Measurements from ENCODE around the gene BMERB1.

The BMERB1 gene

DNA sequence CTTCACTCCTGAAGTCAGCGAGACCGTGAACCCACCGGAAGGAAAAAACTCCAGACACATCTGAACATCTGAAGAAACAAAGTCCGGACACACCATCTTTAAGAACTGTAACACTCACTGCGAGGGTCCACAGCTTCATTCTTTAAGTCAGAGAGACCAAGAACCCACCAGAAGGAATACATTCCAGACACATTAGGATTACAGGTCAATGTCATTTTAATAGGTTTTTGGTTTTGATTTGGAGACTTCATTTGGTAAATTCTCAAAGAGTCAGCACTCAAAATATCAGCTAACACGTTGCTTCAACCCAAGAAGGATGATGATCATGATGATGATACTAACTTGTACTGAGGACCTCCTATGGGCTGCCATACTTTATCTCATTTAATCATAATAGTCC, 7.6 kb upstream of the BMERB1 start:
- no peak for TF ChIP-seq GATA3 (IDR thresholded peaks at IDR 0.05; ENCODE audit: low read depth, low read length)
- TF ChIP-seq GATA2 (IDR thresholded peaks at IDR 0.05; ENCODE audit: low read depth, low read length) = no peak

DNA sequence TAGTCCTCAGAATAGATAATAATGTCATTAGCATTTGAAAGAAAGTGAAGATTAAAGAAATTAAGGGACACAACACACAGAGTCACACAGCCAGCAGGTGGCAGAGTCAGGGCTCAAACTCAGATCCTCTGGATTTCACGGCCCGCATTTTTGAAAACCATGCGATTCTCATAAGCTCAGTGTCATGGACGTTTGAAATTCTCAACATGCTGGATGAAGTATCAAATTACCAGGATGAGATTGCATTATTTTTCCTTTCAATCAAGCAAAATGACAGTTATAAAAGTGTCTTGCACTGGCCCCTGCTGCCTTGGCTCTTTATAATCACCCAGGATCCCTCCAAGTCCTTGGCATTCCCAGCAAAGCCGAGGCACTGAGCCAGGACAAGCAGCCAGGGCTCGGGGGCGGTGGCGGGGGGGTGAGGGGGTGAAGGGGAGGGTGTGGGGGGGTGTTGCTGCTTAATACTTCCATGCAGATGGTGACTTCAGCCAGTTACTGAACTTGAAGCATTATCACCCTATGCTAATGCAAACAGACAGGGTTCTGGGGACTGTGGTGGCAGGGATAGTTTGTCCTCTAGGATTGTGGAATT, 6.6 kb upstream of the BMERB1 start:
- TF ChIP-seq GATA3 (IDR thresholded peaks at IDR 0.05; ENCODE audit: low read depth, low read length) (no peak), GATA2 (IDR thresholded peaks at IDR 0.05; ENCODE audit: low read depth, low read length) (no peak)

DNA sequence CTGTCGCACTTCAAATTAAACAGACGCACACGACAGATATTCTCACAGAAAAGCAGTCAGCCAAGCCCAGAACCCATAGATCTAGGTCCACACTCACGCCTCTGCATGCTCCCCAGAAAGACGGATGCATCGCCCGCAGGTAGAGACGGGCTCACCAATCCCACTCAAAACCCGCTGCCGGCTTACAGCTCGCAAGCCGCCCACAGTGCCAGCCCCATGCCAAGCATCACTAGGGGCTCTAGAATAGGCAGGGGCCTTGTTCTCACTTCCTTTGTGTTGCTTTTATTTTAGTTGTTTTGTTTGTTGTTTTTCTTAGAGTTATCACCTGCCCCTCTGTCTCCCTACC, 336 bp upstream of the BMERB1 start:
- TF ChIP-seq GATA2 (IDR thresholded peaks at IDR 0.05; ENCODE audit: low read depth, low read length) = no peak
- TF ChIP-seq GATA3 (IDR thresholded peaks at IDR 0.05; ENCODE audit: low read depth, low read length) = no peak

DNA sequence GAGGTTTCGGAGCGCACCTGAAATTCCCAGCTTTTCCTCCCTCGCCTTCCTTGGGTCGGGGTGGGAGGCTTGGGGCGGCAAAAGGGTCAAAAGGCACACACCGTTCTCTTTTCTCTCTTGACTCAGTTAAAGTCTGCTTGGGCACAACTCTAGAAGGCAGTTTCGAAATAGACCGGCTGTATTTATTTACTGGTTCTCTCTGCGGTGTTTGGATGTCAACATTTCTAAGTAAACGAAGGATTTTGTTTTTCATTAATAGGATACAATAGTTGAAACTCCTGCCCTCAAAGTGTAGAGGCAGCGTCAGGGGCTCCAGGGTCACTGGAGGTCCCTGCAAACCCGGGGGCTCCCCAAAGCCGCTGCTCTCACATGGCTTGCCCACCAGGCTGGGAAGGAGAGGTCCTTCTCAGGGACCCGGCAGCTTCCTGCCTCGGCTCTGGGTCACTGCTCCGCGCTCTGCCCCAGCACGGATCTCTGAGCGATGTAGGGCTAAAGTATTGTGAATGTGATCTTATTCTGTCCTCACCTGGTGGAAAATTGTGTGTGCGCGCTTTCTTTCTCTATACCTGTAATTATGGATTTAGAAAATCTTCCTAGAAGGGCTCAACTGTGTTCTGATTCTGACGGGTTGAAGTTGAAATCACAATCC, 952 bp downstream of the BMERB1 start:
- TF ChIP-seq GATA2 (IDR thresholded peaks at IDR 0.05; ENCODE audit: low read depth, low read length) (no peak), GATA3 (IDR thresholded peaks at IDR 0.05; ENCODE audit: low read depth, low read length) (no peak)

DNA sequence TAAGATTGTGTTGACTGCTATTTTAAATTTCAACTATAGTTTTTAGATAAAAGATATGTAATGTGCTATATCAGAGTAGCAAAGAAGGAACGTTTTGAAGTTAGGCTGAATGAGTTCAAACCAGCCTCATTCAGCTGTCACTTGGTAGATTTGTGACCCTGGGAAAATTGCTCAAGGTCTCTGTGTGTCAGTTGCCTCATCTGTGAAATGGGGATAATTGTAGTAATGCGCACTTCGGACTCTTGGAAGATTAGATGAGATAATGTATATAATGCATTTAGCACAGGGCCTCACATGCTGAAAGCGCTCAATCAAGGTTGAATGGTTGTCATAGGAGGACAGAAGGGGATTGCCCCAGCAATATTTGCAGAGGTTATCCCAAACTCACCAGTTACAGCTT, 4.7 kb downstream of the BMERB1 start:
- no peak for TF ChIP-seq GATA2 (IDR thresholded peaks at IDR 0.05; ENCODE audit: low read depth, low read length)
- no peak for TF ChIP-seq GATA3 (IDR thresholded peaks at IDR 0.05; ENCODE audit: low read depth, low read length)

DNA sequence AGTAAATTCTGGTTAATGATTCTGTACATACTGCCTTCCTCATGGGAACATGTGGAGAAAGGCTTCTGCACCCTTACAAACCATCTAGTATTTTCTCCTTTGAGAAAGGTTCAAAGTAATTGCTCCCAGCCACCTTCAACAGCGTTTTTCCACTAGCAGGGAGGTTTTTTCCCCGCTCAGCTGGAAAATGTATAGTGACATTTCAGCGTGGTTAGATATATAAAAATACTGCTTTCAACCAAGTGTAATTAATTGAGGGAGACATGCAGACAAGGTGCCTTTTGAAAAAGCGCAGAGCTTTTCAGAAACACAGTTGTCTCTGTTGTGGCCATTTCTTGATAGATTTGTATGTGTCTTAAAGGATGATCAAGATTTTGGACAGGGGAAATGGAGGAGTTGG, 5.1 kb downstream of the BMERB1 start:
- TF ChIP-seq GATA2 (IDR thresholded peaks at IDR 0.05; ENCODE audit: low read depth, low read length) = no peak
- TF ChIP-seq GATA3 (IDR thresholded peaks at IDR 0.05; ENCODE audit: low read depth, low read length) = no peak

DNA sequence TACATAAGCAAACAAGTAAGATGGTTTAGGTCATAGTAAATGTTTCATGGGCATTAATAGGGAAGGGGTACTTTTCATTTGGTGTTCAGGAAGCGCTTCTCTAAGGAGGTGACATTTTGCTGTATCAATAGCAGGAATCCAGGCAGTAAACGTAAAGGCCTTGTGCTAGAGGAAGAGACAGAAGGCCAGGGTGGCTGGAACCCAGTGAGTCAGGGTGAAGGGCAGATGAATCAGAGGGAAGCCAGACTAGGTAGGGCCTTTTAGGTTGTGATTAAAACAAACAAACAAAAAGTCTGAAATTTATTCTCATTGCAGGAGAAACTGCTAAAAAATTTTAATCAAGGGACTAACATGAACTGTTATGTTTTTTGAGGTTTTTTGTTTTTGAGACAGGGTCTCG, 6.5 kb downstream of the BMERB1 start:
- TF ChIP-seq GATA3 (IDR thresholded peaks at IDR 0.05; ENCODE audit: low read depth, low read length) (no peak), GATA2 (IDR thresholded peaks at IDR 0.05; ENCODE audit: low read depth, low read length) (no peak)

DNA sequence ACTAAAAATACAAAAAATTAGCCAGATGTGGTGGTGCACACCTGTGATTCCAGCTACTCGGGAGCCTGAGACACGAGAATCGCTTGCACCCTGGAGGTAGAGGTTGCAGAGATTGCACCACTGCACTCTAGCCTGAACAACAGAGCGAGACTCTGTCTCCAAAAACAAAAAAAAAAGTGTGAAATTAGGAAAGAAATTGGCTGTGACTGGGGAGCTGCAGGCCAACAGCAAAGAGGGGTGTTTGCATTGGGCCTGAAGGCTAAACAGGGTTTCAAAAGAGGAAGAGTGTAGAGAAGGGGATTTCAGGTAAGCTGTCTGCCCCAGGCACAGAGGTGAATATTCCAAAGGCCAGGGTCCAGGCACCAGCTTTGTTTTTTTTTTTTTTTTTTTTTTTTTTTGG, 9.4 kb downstream of the BMERB1 start:
- no peak for TF ChIP-seq GATA3 (IDR thresholded peaks at IDR 0.05; ENCODE audit: low read depth, low read length)
- no peak for TF ChIP-seq GATA2 (IDR thresholded peaks at IDR 0.05; ENCODE audit: low read depth, low read length)

DNA sequence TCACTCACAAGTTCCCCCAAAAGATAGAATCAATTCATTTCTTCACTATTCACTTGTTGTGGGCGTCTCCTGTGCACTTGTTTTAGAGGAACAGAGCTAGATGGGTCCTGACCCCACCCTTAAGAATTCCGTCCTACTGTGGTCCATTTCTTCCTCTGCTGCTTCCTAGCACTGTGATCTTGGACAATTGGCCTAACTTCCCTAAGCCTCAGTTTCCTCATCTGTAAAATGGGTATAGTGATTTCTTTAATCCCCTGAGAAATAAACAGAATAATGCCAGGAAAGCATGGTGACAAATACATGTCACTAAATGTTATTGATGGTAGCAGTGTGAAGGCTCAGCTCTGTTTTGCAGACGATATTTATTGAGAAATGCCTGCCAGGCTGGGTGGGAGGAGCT, 9.9 kb downstream of the BMERB1 start:
- TF ChIP-seq GATA3 (IDR thresholded peaks at IDR 0.05; ENCODE audit: low read depth, low read length) (no peak), GATA2 (IDR thresholded peaks at IDR 0.05; ENCODE audit: low read depth, low read length) (no peak)

DNA sequence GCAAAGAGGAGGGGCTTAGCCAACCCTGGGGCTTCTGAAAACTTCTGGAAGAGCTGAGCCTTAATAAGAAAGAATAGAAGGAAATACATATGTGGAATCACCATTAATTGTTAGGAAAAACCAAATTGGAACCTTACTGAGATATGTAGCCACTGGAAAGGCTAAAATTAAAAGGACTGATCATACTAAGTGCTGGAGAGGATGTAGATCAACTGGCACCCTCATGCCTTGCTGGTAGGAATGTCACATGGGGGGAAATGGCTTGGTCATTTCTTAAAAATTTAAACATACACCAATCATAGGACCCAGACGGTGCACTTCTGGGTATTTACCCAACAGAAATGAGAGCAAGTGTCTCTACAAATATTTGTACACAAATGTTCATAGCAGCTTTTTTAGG, 11.1 kb downstream of the BMERB1 start:
- no peak for TF ChIP-seq GATA2 (IDR thresholded peaks at IDR 0.05; ENCODE audit: low read depth, low read length)
- no peak for TF ChIP-seq GATA3 (IDR thresholded peaks at IDR 0.05; ENCODE audit: low read depth, low read length)

DNA sequence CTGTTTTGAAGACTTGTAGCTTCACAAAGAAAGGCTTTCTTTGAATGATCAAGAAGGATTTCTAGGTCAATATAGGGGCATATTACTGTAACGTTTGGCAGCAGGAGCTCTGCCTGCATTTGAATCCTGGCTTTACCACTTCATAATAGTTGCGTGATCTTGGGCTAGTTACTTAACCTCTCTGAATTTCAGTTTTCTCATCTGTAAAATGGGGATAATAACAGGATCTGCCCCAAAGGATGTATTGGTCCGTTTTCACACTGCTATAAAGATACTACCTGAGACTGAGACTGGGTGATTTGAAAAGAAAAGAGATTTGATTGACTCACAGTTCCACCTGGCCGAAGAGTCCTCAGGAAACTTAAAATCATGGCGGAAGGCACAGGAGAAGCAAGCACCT, 12.5 kb downstream of the BMERB1 start:
- no peak for TF ChIP-seq GATA2 (IDR thresholded peaks at IDR 0.05; ENCODE audit: low read depth, low read length)
- TF ChIP-seq GATA3 (IDR thresholded peaks at IDR 0.05; ENCODE audit: low read depth, low read length) = no peak

DNA sequence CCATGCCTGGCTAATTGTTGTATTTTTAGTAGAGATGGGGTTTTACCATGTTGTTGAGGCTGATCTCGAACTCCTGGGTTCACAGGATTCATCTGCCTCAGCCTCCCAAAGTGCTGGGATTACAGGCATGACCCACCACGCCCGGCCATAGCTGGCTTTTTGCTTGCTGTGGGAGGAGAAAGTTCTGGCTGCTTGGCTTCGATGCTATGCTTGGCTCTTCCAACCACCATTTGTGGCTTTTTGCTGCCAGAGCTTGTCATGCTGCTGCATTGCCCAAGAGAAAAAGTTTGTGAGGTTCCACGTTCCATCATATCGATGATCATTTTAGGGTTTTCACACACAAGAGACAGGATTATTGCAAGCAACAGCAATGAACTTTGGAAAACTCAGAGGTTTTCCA, 16.2 kb downstream of the BMERB1 start:
- TF ChIP-seq GATA2 (IDR thresholded peaks at IDR 0.05; ENCODE audit: low read depth, low read length) = no peak
- TF ChIP-seq GATA3 (IDR thresholded peaks at IDR 0.05; ENCODE audit: low read depth, low read length) = no peak

DNA sequence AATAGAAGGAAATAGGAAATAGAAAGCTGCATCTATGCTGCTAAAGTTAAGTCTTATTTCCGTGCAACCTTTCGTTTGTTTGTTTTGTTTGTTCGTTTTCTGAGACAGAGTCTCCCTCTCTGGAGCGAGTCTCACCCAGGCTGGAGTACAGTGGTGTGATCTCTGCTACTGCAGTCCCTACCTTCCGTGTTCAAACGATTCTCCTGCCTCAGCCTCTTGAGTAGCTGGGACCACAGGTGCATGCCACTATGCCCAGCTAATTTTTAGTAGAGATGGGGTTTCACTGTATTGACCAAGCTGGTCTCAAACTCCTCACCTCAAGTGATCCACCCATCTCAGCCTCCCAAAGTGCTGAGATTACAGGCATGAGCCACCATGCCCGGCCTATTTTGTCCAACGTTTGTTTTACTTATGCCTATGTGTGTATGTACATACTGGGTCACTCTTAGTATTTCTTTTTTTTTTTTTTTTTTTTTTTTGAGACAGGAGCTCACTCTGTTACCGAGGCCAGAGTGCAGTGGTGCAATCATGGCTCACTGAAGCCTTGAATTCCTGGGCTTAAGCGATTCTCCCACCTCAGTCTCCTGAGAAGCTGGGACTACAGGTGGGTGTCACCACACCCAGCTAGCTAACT, 16.8 kb downstream of the BMERB1 start:
- TF ChIP-seq GATA2 (IDR thresholded peaks at IDR 0.05; ENCODE audit: low read depth, low read length) (no peak), GATA3 (IDR thresholded peaks at IDR 0.05; ENCODE audit: low read depth, low read length) (no peak)

DNA sequence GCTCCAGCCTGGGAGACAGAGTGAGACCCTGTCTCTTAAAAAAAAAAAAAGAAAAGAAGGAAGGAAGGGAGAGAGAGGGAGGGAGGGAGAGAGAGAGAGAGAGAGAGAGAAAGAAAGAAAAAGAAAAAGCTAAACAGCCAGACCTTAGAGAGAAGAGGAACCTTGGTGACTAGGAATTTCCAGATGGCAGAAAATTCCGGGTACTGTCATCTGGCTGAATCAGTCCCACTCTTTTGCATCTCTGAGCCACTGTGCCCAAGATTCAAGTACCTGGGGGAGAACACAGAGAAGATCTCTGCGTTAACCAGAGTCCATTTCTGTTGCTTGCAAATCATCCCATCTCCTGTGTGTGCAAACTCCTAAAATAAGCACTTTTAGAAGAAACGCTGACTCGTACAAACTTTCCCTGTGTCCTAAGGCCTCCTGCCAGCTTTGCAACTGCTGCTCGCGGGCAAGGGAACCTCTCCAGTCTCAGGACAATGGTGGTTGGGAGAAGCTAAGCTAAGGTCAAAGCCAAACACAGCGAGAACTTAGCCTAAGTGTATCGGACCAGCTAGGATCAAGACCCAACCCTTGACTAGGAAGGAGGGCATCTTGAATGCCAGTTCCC, 18.0 kb downstream of the BMERB1 start:
- TF ChIP-seq GATA3 (IDR thresholded peaks at IDR 0.05; ENCODE audit: low read depth, low read length) = no peak
- TF ChIP-seq GATA2 (IDR thresholded peaks at IDR 0.05; ENCODE audit: low read depth, low read length) = no peak

DNA sequence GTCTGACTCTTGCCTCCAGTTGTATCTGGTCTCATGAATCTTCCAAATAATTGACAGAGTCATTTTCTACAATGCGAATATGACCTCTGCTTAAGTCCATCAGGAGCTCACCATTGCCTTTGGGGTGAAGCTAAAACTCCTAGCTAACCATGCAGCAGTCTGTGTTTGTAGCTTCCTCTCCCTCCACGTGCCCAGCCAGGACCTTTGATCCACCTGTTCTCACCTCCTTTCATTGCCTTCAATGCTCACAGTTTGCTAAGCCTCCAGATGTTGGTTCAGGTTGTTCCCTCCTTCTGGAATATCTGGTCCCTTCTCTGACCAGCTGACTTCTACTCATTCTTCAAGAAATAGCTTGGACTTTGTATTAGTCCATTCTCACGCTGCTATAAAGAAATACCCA, 23.0 kb downstream of the BMERB1 start:
- TF ChIP-seq GATA3 (IDR thresholded peaks at IDR 0.05; ENCODE audit: low read depth, low read length) = no peak
- no peak for TF ChIP-seq GATA2 (IDR thresholded peaks at IDR 0.05; ENCODE audit: low read depth, low read length)

Measured in SH-SY5Y (cell line).